Vagina (tissue), 2 donors: ENCODE measurements around the gene MSI2.

Experiments
- POLR2A ChIP-seq, 2 donors: fragments of 450-650 bp; IDR thresholded peaks; one replicate each; pipeline ENCODE4 v1.6.1; 2017; ENCODE audit warnings: antibody characterized with exemption in 2 of 2, mild to moderate bottlenecking in 2 of 2, moderate library complexity in 2 of 2
- TF ChIP-seq, protein P1 (sequence below), 3 experiments: fragments of 450-650 bp in 2 of 3; fragments of 200-600 bp in 1 of 3; sonication (generic) in 1 of 3; IDR thresholded peaks; one replicate each; pipeline ENCODE4 v1.5.1; 2017 to 2019; ENCODE audit warnings: antibody characterized with exemption in 3 of 3, mild to moderate bottlenecking in 2 of 3, moderate library complexity in 2 of 3

DNA sequence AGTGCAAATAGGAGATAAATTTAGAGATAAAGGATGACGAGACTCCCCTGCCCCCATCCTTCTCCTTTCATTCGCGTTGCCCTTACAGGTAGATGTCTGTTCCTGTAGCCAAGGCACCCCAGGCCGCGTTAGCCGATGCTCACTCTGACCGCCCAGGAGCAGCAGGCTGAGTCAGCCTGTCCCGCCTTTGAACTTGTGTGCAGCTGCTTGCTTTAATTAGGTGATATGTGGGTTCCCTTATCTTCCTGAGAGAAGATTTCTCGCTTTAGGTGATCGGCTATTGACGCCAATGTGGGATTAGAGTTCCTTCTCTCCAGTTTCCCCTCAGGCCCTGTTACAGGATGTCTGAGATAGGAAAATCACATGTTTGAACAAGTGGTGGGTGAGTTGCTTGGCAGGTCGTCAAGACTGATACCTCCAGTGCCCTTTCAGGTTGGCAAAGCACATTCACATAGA lies 119.5 kb downstream of the MSI2 start:
- TF ChIP-seq, protein P1, sequence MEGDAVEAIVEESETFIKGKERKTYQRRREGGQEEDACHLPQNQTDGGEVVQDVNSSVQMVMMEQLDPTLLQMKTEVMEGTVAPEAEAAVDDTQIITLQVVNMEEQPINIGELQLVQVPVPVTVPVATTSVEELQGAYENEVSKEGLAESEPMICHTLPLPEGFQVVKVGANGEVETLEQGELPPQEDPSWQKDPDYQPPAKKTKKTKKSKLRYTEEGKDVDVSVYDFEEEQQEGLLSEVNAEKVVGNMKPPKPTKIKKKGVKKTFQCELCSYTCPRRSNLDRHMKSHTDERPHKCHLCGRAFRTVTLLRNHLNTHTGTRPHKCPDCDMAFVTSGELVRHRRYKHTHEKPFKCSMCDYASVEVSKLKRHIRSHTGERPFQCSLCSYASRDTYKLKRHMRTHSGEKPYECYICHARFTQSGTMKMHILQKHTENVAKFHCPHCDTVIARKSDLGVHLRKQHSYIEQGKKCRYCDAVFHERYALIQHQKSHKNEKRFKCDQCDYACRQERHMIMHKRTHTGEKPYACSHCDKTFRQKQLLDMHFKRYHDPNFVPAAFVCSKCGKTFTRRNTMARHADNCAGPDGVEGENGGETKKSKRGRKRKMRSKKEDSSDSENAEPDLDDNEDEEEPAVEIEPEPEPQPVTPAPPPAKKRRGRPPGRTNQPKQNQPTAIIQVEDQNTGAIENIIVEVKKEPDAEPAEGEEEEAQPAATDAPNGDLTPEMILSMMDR (IDR thresholded peaks at IDR 0.05), result no peak
- no peak for TF ChIP-seq POLR2A (IDR thresholded peaks at IDR 0.05)
